ENCODE measurements around the gene MAP2K4.
"Not testable (repeated sequence)": the region's sequence is repeated elsewhere in the genome, so short reads cannot be mapped to it uniquely, and the experiment has no call there.

MAP2K4 gene

GRCh38 chr17:12094336-12094735 is 73.7 kb downstream of the MAP2K4 start:
- DNase-seq (ENCODE audit: low read depth): no peak

GRCh38 chr17:12095522-12095921 is 74.8 kb downstream of the MAP2K4 start:
- no peak for DNase-seq (ENCODE audit: low read depth)

GRCh38 chr17:12097326-12097725 is 76.6 kb downstream of the MAP2K4 start:
- DNase-seq (ENCODE audit: low read depth): no peak

- no peak for DNase-seq (ENCODE audit: low read depth)
These were observed 77.9 kb downstream of the MAP2K4 start for GRCh38 chr17:12098568-12098967.

- no peak for DNase-seq (ENCODE audit: low read depth)
These were observed 78.7 kb downstream of the MAP2K4 start for GRCh38 chr17:12099412-12099811.

- no peak for DNase-seq (ENCODE audit: low read depth)
These were observed 84.2 kb downstream of the MAP2K4 start for GRCh38 chr17:12104831-12105230.

- DNase-seq (ENCODE audit: low read depth): no peak
These were observed 87.2 kb downstream of the MAP2K4 start for GRCh38 chr17:12107905-12108304.

GRCh38 chr17:12110906-12111305 is 90.2 kb downstream of the MAP2K4 start:
- no peak for DNase-seq (ENCODE audit: low read depth)

- DNase-seq (ENCODE audit: low read depth): no peak
These were observed 92.5 kb downstream of the MAP2K4 start for GRCh38 chr17:12113156-12113555.

GRCh38 chr17:12114686-12115418 is 94.2 kb downstream of the MAP2K4 start:
- DNase-seq (ENCODE audit: low read depth): no peak

GRCh38 chr17:12116143-12116542 is 95.5 kb downstream of the MAP2K4 start:
- no peak for DNase-seq (ENCODE audit: low read depth)

GRCh38 chr17:12118617-12119016 is 97.9 kb downstream of the MAP2K4 start:
- no peak for DNase-seq (ENCODE audit: low read depth)

- no peak for DNase-seq (ENCODE audit: low read depth)
These were observed 101.4 kb downstream of the MAP2K4 start for GRCh38 chr17:12122075-12122474.

GRCh38 chr17:12127177-12127576 is 106.5 kb downstream of the MAP2K4 start:
- no peak for DNase-seq (ENCODE audit: low read depth)

- DNase-seq (ENCODE audit: low read depth): no peak
These were observed 107.0 kb downstream of the MAP2K4 start for GRCh38 chr17:12127667-12128066.

- DNase-seq (ENCODE audit: low read depth): no peak
These were observed 108.3 kb downstream of the MAP2K4 start for GRCh38 chr17:12128946-12129345.

GRCh38 chr17:12133183-12133582 is 112.5 kb downstream of the MAP2K4 start:
- peak; percentile 30 for DNase-seq (ENCODE audit: low read depth)

GRCh38 chr17:12134101-12134500 is 113.4 kb downstream of the MAP2K4 start:
- no peak for DNase-seq (ENCODE audit: low read depth)

- no peak for DNase-seq (ENCODE audit: low read depth)
These were observed 113.9 kb downstream of the MAP2K4 start for GRCh38 chr17:12134587-12134986.

GRCh38 chr17:12136243-12136642 is 115.6 kb downstream of the MAP2K4 start:
- DNase-seq (ENCODE audit: low read depth): no peak

GRCh38 chr17:12136646-12137045 is 116.0 kb downstream of the MAP2K4 start:
- DNase-seq (ENCODE audit: low read depth): no peak

GRCh38 chr17:12137859-12138258 is 117.2 kb downstream of the MAP2K4 start:
- no peak for DNase-seq (ENCODE audit: low read depth)

GRCh38 chr17:12140685-12141084 is 120.0 kb downstream of the MAP2K4 start:
- DNase-seq (ENCODE audit: low read depth): no peak

GRCh38 chr17:12162187-12162586 is 141.5 kb downstream of the MAP2K4 start:
- not testable (repeated sequence) for DNase-seq (ENCODE audit: low read depth)
